ENCODE results near the gene LSR. TPM values are rescaled to one million over a fixed set of nuclear protein-coding genes. Genes with fewer than 3 reads are reported as not detected.

The LSR gene
- total RNA-seq, 2 experiments from 2014 or later = 40.6 to 43.9 TPM

DNA sequence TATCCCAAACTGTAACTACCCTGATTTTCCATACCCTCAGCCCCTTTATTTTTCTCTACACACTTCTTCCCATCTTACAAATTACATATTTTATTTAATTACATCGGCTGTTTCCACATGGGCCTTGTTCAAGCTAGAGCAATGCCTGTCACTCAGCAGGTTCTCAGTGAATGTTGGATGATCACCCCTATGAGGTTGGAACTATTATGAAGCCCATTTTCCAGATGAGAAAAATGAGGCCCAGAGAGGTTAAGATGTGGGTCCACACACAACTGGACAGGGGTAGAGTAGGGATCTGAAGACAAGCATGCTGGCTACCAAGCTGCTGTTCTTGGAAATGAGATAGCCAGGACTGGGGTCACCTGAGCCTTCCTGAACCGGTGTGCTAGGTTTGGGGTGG, 53.2 kb downstream of the LSR start:
- DNase-seq = no peak
- Mint-ChIP-seq H3K27ac (no peak overlapping the region), H3K36me3 (no peaks in the 10 kb centered on the region), H3K27me3 (no peaks in the 10 kb centered on the region), H3K9me3 (no peaks in the 10 kb centered on the region), H3K4me3 (no peak overlapping the region), H3K4me1 (no peaks in the 10 kb centered on the region)

DNA sequence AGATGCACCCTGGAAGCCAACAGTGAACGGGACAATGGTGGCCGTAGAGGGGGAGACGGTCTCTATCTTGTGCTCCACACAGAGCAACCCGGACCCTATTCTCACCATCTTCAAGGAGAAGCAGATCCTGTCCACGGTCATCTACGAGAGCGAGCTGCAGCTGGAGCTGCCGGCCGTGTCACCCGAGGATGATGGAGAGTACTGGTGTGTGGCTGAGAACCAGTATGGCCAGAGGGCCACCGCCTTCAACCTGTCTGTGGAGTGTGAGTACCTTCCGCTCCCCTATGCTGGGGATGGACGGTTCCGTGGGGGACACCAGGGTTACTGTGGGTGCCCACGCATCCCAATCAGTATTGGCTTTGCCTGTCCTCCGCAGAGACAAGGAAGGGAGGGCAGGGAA, 53.6 kb downstream of the LSR start:
- no peaks in the 10 kb centered on the region for H3K27me3 Mint-ChIP-seq
- no peak overlapping the region for H3K4me3 Mint-ChIP-seq
- H3K36me3 Mint-ChIP-seq = no peaks in the 10 kb centered on the region
- DNase-seq = no peak
- no peaks in the 10 kb centered on the region for H3K9me3 Mint-ChIP-seq
- no peak overlapping the region for H3K27ac Mint-ChIP-seq
- H3K4me1 Mint-ChIP-seq = no peaks in the 10 kb centered on the region

DNA sequence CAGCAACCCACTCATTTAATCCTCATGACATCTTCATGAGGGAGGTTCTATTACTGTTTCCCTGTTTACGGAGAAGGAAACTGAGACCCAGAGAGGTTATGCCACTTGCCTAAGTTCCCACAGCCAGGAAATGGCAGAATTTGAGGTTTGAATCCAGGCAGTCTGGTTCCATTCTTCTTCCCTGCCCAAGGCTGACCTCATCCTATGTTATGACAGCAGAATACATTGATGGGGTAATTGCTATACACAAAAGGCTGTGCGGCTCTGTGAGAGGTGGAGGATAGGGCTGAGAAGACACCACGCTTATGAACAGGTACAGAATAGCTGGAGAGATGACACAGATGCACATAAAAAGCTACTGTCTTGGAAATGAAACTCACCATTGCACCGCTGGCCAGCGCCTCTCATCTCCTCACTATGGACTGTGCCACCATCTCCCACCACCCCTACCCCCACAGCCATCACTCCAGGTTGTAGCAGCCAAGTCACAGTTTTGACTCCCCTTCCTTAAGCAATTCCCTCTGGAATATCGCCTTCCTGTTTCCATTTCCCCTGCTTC, 54.6 kb downstream of the LSR start:
- H3K4me1 Mint-ChIP-seq = no peaks in the 10 kb centered on the region
- no peaks in the 10 kb centered on the region for H3K9me3 Mint-ChIP-seq
- no peaks in the 10 kb centered on the region for H3K27me3 Mint-ChIP-seq
- H3K4me3 Mint-ChIP-seq = no peak overlapping the region
- no peak overlapping the region for H3K27ac Mint-ChIP-seq
- H3K36me3 Mint-ChIP-seq = no peaks in the 10 kb centered on the region
- no peak for DNase-seq

DNA sequence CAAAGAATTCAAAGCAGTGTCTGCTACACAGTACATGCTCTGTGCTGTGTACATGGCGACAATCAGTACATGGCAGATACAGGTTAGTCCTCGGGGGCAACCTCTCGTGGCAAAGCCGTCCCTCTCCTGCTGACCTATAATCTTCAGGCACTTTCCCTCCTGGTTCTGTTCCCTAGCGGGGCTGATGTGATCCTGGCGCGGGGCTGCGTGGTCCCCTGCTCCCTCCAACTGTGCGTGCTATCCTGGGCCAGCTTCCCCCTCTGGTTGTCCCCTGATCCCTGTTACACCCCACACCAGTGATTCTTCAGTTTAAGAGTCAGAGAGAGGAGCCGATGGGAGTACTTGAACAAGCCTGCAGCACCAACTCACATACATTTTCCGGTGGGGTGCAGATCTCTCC, 55.2 kb downstream of the LSR start:
- H3K4me1 Mint-ChIP-seq = no peaks in the 10 kb centered on the region
- no peaks in the 10 kb centered on the region for H3K36me3 Mint-ChIP-seq
- no peak for DNase-seq
- no peak overlapping the region for H3K4me3 Mint-ChIP-seq
- H3K27ac Mint-ChIP-seq = no peak overlapping the region
- H3K27me3 Mint-ChIP-seq = no peaks in the 10 kb centered on the region
- no peaks in the 10 kb centered on the region for H3K9me3 Mint-ChIP-seq

DNA sequence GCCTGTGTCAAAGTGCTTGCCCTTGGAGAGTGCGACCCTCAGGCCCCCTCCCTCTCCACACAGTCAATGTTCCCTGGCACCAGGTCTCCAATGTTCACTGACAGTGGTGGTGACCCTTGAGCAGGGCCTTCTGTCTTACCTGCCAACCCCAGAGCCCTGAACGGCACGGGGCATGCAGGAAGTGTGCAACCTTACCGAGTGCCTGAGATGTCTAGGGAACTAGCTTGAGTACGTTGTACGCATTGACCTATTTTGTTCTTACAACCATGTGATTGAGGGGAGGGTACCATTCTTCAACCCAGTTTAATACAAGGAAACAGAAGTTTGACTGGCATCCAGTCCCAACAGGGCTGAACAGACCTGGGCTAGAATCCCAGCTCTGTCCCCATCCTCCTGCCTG, 56.4 kb downstream of the LSR start:
- H3K27me3 Mint-ChIP-seq = no peaks in the 10 kb centered on the region
- no peak for DNase-seq
- H3K9me3 Mint-ChIP-seq = no peaks in the 10 kb centered on the region
- H3K27ac Mint-ChIP-seq = no peak overlapping the region
- no peak overlapping the region for H3K4me3 Mint-ChIP-seq
- H3K4me1 Mint-ChIP-seq = peaks cover under 1% of the 10 kb centered on the region
- no peaks in the 10 kb centered on the region for H3K36me3 Mint-ChIP-seq

DNA sequence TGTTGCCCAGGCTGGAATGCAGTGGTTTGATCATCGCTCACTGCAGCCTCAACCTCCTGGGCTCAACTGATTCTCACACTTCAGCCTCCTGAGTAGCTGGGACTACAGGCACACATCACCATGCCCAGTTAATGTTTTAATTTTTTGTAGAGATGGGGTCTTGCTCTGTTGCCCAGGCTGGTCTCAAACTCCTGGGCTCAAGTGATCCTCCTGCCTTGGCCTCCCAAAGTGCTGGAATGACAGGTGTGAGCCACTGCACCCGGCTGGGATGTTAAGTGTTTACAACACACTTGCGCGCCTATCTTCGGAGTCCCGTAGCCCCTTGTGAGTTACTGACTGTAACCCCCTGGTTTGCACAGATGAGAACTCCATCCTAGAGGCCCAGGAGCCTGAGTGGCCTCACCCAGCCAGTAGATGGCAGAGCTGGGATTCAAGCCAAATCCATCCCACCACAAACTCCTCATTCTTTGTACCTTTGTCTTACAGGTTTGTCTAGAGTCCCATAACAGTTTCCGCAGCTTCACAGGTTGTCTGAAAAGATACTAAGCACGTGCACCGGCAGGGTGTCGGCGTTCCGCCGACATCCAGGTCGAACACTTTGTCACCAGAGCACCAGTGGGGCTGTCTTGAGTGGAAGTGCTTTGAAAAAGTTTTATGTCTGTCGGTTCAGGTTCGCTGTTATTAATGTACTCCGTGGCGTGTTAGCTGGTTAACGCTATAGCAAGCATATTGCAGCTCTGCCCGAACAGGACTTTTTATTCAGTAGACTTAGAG, 57.9 kb downstream of the LSR start:
- DNase-seq = no peak
- Mint-ChIP-seq H3K27me3 (no peaks in the 10 kb centered on the region), H3K27ac (no peak overlapping the region), H3K4me3 (no peak overlapping the region), H3K4me1 (peaks cover 5% of the 10 kb centered on the region), H3K36me3 (no peaks in the 10 kb centered on the region), H3K9me3 (no peaks in the 10 kb centered on the region)

DNA sequence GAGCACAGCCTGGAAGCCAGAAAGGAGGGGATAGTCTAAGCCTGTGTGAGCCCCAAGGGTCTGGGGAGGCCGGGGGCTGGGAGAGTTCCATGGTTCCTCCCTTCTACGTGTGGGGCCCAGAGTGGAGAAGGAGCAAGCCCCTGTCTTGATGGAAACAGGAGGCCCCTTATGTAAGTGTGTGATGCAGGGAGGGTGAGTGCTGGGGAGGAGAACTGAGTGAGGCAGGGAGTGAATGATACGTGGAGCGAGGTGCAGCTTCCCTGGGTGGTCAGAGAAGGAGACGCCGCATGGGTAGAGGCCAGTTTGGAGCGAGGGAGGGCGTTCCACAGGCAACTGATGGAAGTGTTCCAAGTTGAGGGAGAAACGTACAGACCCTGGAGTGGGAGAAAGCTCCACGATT, 59.1 kb downstream of the LSR start:
- Mint-ChIP-seq H3K36me3 (no peaks in the 10 kb centered on the region), H3K4me1 (peaks cover 5% of the 10 kb centered on the region), H3K9me3 (no peaks in the 10 kb centered on the region), H3K4me3 (no peak overlapping the region), H3K27me3 (no peaks in the 10 kb centered on the region), H3K27ac (no peak overlapping the region)
- no peak for DNase-seq

DNA sequence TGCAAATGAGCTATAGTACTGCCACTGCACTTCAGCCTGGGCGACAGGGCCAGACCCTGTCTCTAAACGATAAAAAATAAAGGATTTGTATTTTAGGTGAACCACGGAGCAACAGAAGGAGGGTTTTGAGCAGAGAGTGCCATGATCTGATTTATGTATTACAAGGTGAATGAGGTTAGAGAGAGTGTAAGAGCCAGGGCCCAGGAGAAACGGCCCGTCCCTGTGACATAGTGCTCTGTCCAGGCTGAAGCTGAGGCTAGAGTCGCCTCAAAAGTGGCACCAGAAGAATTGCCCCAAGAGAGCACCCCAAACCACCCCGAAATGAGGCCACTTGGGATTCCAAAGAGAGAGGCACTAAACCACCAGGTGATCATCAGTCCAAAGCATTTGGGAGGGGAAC, 60.1 kb downstream of the LSR start:
- H3K4me1 Mint-ChIP-seq = peaks cover 5% of the 10 kb centered on the region
- no peaks in the 10 kb centered on the region for H3K36me3 Mint-ChIP-seq
- H3K27ac Mint-ChIP-seq = no peak overlapping the region
- H3K9me3 Mint-ChIP-seq = no peaks in the 10 kb centered on the region
- H3K27me3 Mint-ChIP-seq = no peaks in the 10 kb centered on the region
- no peak for DNase-seq
- H3K4me3 Mint-ChIP-seq = no peak overlapping the region

DNA sequence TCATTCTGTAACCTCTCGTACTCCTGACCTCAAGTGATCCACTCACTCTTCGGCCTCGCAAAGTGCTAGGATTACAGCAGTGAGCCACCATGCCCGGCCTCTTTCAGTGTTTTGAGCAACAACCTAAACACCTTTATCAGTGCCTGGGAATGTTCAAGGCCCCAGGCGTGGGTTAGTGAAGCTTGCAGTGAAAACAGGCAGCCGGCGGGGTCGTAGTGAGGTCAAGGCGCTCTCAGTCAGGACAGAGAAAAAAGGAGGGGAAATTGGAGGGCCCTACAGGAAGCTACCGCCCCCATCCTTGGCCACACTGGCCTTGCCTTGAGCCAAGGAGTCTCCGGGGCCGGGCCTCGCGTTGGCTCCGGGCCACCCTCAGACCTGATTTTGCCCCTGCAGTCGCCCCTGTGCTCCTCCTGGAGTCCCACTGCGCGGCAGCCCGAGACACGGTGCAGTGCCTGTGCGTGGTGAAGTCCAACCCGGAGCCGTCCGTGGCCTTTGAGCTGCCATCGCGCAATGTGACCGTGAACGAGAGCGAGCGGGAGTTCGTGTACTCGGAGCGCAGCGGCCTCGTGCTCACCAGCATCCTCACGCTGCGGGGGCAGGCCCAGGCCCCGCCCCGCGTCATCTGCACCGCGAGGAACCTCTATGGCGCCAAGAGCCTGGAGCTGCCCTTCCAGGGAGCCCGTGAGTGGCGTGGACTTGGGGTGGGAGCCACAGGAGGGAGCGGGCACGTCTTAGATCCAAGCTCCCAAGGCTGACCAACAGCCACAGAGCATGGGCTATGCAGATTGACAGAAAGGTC, 60.9 kb downstream of the LSR start:
- no peak overlapping the region for H3K27ac Mint-ChIP-seq
- DNase-seq = no peak

DNA sequence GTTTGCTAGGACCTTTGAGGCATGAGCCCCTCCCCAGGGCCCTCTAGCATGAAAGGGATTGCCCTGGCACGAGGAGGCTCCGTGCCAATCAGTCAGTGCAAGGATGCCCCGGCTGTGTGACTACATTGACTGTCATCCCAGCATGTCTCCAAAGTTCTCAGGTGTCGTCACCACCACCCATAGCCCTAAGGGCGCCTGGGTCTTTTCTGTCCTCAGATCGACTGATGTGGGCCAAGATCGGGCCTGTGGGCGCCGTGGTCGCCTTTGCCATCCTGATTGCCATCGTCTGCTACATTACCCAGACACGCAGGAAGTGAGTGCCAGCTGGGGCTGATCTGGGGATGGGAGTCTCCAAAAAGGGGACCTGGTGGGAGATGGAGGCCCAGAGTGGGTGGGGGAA, 61.5 kb downstream of the LSR start:
- no peak overlapping the region for H3K4me3 Mint-ChIP-seq
- H3K36me3 Mint-ChIP-seq = no peaks in the 10 kb centered on the region
- H3K9me3 Mint-ChIP-seq = no peaks in the 10 kb centered on the region
- peaks cover 5% of the 10 kb centered on the region for H3K4me1 Mint-ChIP-seq
- peaks cover 7% of the 10 kb centered on the region for H3K27me3 Mint-ChIP-seq
- no peak for DNase-seq
- no peak overlapping the region for H3K27ac Mint-ChIP-seq

More for the DNA sequence above, 60.9 kb downstream of the LSR start:
- no peaks in the 10 kb centered on the region for H3K9me3 Mint-ChIP-seq
- peaks cover 5% of the 10 kb centered on the region for H3K4me1 Mint-ChIP-seq
- H3K36me3 Mint-ChIP-seq = no peaks in the 10 kb centered on the region
- H3K4me3 Mint-ChIP-seq = no peak overlapping the region
- H3K27me3 Mint-ChIP-seq = peaks cover 5% of the 10 kb centered on the region

DNA sequence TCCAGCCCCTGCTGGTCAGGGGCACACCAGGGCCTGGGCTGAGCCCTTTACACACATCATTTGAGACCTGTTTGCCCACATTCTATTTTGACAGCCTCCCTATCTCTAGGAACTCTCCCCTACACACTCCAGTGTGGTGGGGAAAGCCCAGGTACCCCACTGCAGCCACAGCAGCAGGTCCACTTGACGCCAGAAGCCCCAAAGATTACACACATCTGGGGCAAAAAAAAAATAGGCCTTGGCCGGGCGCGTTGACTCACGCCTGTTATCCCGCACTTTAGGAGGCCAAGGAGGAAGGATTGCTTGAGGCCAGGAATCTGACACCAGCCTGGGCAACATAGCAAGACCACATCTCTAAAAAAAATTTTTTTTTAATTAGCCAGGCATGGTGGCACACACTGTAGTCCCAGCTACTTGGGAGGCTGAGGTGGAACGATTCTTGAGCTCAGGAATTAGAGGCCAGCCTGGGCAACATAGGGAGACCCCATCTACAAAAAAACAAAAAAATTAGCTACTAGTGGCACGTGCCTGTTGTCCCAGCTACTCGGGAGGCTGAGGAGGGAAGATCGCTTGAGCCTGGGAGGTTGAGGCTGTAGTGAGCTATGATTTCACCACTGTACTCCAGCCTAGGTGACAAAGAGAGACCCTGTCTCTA, 62.1 kb downstream of the LSR start:
- no peak overlapping the region for H3K4me3 Mint-ChIP-seq
- H3K27me3 Mint-ChIP-seq = peaks cover 7% of the 10 kb centered on the region
- H3K36me3 Mint-ChIP-seq = no peaks in the 10 kb centered on the region
- peaks cover 5% of the 10 kb centered on the region for H3K4me1 Mint-ChIP-seq
- DNase-seq = no peak
- no peak overlapping the region for H3K27ac Mint-ChIP-seq
- H3K9me3 Mint-ChIP-seq = no peaks in the 10 kb centered on the region

DNA sequence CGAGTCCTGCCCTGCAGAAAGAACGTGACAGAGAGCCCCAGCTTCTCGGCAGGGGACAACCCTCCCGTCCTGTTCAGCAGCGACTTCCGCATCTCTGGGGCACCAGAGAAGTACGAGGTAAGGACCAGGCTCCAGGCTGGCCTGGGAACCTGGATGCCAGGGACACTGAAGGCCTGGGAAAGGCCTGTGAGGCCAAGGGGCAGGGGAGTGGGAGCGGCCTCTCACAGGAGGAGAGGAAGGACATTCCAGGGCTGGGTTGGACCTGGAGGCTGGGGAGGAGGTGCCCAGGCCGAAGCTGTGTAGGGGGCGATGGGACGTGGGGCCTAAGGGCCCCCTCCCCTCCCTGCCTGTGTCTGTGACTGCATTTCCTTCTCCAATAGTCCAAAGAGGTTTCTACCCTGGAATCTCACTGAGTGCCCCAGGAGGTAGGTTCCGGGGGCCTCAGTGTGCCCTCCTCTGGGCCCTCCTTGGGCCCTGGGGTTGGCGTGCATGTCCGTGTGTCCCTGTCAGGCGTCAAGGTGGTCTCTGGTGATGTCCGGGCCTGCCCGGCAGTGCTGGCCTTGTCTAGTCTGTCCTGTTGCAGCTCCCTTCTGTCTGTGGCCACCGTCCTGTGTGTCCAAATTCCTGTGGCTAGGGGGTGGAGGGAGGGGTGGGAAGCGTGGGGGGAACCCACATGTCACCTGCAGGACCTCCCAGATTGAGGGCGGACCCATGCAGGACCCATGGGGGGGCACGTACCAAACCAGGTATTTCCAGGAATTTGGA, 63.3 kb downstream of the LSR start:
- DNase-seq = no peak
- Mint-ChIP-seq H3K27me3 (peaks cover 7% of the 10 kb centered on the region), H3K27ac (no peak overlapping the region), H3K4me1 (peaks cover 5% of the 10 kb centered on the region), H3K9me3 (no peaks in the 10 kb centered on the region), H3K4me3 (no peak overlapping the region), H3K36me3 (no peaks in the 10 kb centered on the region)

DNA sequence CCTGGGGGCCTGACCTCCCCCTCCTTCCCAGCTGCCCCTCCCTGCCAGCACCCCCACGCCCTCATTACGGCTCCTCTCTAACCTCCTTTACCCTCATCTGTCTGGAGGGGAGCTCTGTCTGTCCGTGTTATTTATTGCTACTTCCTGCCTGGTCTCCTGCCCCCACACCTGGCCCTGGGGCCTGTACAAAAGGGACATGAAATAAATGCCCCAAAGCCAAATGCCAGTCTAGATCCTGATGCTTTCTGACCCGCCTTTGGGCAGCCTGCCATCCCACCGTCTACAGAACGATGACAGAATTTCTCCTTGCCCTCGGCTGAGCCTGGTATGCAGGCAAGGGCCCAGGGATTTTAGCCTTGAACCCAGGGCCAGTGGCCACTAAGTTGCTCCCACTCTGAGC, 64.8 kb downstream of the LSR start:
- Mint-ChIP-seq H3K27me3 (peaks cover 7% of the 10 kb centered on the region), H3K36me3 (no peaks in the 10 kb centered on the region), H3K4me3 (no peak overlapping the region)

DNA sequence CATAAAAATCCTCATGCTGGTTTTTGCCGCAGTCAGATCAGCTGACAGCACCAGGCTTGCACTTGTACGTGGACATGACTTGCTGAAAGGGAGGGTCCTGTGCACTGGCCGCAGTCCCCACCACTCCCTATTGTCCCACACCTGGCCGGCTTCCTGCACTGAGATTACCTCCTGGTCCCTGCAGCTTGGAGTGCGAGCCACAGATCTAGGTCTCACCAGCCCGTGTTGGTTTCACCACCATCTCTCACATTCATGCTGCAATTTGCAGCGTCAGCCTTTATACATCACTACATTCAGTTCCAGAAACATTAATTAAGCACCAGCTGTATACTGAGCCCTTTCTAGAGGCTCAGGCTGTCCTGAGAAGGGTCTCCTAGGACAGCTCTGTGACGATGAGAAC, 65.2 kb downstream of the LSR start:
- Mint-ChIP-seq H3K27ac (no peak overlapping the region), H3K27me3 (peaks cover 10% of the 10 kb centered on the region), H3K4me3 (no peak overlapping the region), H3K36me3 (no peaks in the 10 kb centered on the region), H3K4me1 (peaks cover 11% of the 10 kb centered on the region), H3K9me3 (no peaks in the 10 kb centered on the region)
- DNase-seq = no peak

More for the DNA sequence above, 64.8 kb downstream of the LSR start:
- DNase-seq = no peak
- Mint-ChIP-seq H3K27ac (no peak overlapping the region), H3K4me1 (peaks cover 7% of the 10 kb centered on the region), H3K9me3 (no peaks in the 10 kb centered on the region)
